PC-9 (cell line): ENCODE data around the gene PEPD. TPM values are rescaled to one million over a fixed set of nuclear protein-coding genes. Genes with fewer than 3 reads are reported as not detected.

Source experiments
- BruUV-seq: library from RNA; stranded (reverse); fragments of 400-500 nt; replicated peaks from 2 replicates; lab custom pipeline; 2021; lab: Mats Ljungman, UMichigan
- CTCF ChIA-PET: fragments of 300-600 bp; sonication (Branson Sonifier 250); formaldehyde crosslinking; loops from one replicate; lab custom pipeline; 2022; ENCODE audit warnings: antibody characterized with exemption; lab: Charles Lee
- POLR2A ChIA-PET: fragments of 300-600 bp; sonication (Branson Sonifier 250); formaldehyde crosslinking; loops from one replicate; lab custom pipeline; 2022; ENCODE audit warnings: antibody characterized with exemption; ENCODE audit not compliant: unreplicated experiment; lab: Charles Lee
- DNase-seq, 2 experiments: peaks; one replicate each; pipeline versions ENCODE4 v3.0.0 to v3.0.0-alpha.2; 2015 to 2022; ENCODE audit warnings: mixed read lengths in 1 of 2
- H2AFZ ChIP-seq: fragments of 200-600 bp; sonication (generic); 2 replicates; pipeline ENCODE4 v1.8.1; 2017; ENCODE audit warnings: antibody characterized with exemption
- H3F3A ChIP-seq: fragments of 200-600 bp; sonication (generic); 2 replicates; pipeline ENCODE4 v1.8.1; 2017; ENCODE audit warnings: antibody characterized with exemption, mild to moderate bottlenecking, low read depth; ENCODE audit not compliant: insufficient read depth
- H3K27ac ChIP-seq: fragments of 200-600 bp; sonication (generic); 2 replicates; pipeline ENCODE4 v1.6.1; 2016; ENCODE audit warnings: mixed run types
- H3K27me3 ChIP-seq: fragments of 200-600 bp; sonication (generic); 2 replicates; pipeline ENCODE4 v1.6.1; 2016; ENCODE audit warnings: low read depth, mixed run types; ENCODE audit not compliant: insufficient read depth
- H3K36me3 ChIP-seq: fragments of 200-600 bp; sonication (generic); 2 replicates; pipeline ENCODE4 v1.6.1; 2016; ENCODE audit warnings: low read depth, mixed run types
- H3K4me1 ChIP-seq: fragments of 200-600 bp; sonication (generic); replicated peaks from 2 replicates; pipeline ENCODE4 v1.6.1; 2016; ENCODE audit warnings: mixed run types; ENCODE audit not compliant: insufficient read depth
- H3K4me2 ChIP-seq: fragments of 200-600 bp; sonication (generic); 2 replicates; pipeline ENCODE4 v1.6.1; 2017; ENCODE audit warnings: mixed run types
- H3K4me3 ChIP-seq: fragments of 200-600 bp; sonication (generic); 2 replicates; pipeline ENCODE4 v1.6.1; 2016; ENCODE audit warnings: mixed run types
- H3K79me2 ChIP-seq: fragments of 200-600 bp; sonication (generic); 2 replicates; pipeline ENCODE4 v1.6.1; 2017; ENCODE audit warnings: low read depth, mixed run types
- H3K9me2 ChIP-seq: fragments of 200-600 bp; sonication (generic); 2 replicates; pipeline ENCODE4 v1.8.1; 2017; ENCODE audit warnings: mild to moderate bottlenecking; ENCODE audit not compliant: insufficient read depth
- H3K9me3 ChIP-seq: fragments of 200-600 bp; sonication (generic); 2 replicates; pipeline ENCODE4 v1.8.1; 2016; ENCODE audit warnings: low read depth; ENCODE audit not compliant: insufficient read depth
- H4K20me1 ChIP-seq: fragments of 200-600 bp; sonication (generic); 2 replicates; pipeline ENCODE4 v1.8.1; 2017; ENCODE audit not compliant: insufficient read depth
- CTCF ChIP-seq: fragments of 200-600 bp; sonication (generic); conservative IDR thresholded peaks from 2 replicates; pipeline ENCODE4 v1.6.1; 2017; ENCODE audit warnings: mixed run types, antibody characterized with exemption, mild to moderate bottlenecking, moderate library complexity
- EZH2 ChIP-seq: fragments of 200-600 bp; sonication (generic); IDR thresholded peaks from 2 replicates; pipeline ENCODE4 v1.8.0; 2017; ENCODE audit warnings: antibody characterized with exemption, low read depth
- intact Hi-C: fragments of 100-400 bp; cut with micrococcal nuclease; formaldehyde crosslinking; loops from one replicate; pipeline ENCODE4 v1.10.0; 2022; ENCODE audit not compliant: unreplicated experiment
- total RNA-seq: library from RNA; stranded (reverse); gene quantifications from 2 replicates; pipeline ENCODE4 v1.2.3, GENCODE V29; 2021

The PEPD gene
- total RNA-seq, 1 experiment from 2014 or later = 71.0 TPM

- H3K79me2 ChIP-seq = no peaks in the 10 kb centered on the region
- no peak overlapping the region for H3K4me3 ChIP-seq
- DNase-seq = no peak
- H3K9me3 ChIP-seq = no peaks in the 10 kb centered on the region
- CTCF ChIA-PET = no interaction called here
- no peak for TF ChIP-seq CTCF
- TF ChIP-seq EZH2 = no peak
- H3K27ac ChIP-seq = no peak overlapping the region
- no peak overlapping the region for H2AFZ ChIP-seq
- H3K4me1 ChIP-seq = no peaks in the 10 kb centered on the region
- no peaks in the 10 kb centered on the region for H3K27me3 ChIP-seq
- intact Hi-C loops = no loop called here
- no peaks in the 10 kb centered on the region for H3K9me2 ChIP-seq
- BruUV-seq = no TSS peak
- no peaks in the 10 kb centered on the region for H3F3A ChIP-seq
- no peaks in the 10 kb centered on the region for H3K36me3 ChIP-seq
- no peak overlapping the region for H3K4me2 ChIP-seq
- 0 out of 2 replicates have a peak, but pooled peaks cover 3% of the 10 kb centered on the region for H4K20me1 ChIP-seq
- POLR2A ChIA-PET = no interaction called here
These were observed 50.9 kb downstream of the PEPD start for GRCh38 chr19:33470686-33471085.

- BruUV-seq = no TSS peak
- Histone ChIP-seq H3K79me2 (no peaks in the 10 kb centered on the region), H3K27ac (no peak overlapping the region), H3F3A (no peaks in the 10 kb centered on the region), H3K4me3 (no peak overlapping the region), H3K4me1 (no peaks in the 10 kb centered on the region), H3K9me2 (no peaks in the 10 kb centered on the region), H3K36me3 (no peaks in the 10 kb centered on the region), H4K20me1 (0 out of 2 replicates have a peak, but pooled peaks cover 3% of the 10 kb centered on the region), H3K4me2 (no peak overlapping the region), H3K9me3 (no peaks in the 10 kb centered on the region), H2AFZ (no peak overlapping the region), H3K27me3 (no peaks in the 10 kb centered on the region)
- intact Hi-C loops = no loop called here
- TF ChIP-seq CTCF (no peak), EZH2 (no peak)
- ChIA-PET POLR2A (no interaction called here), CTCF (no interaction called here)
- no peak for DNase-seq
These were observed 51.6 kb downstream of the PEPD start for GRCh38 chr19:33470040-33470330.

- TF ChIP-seq CTCF = no peak
- TF ChIP-seq EZH2 = no peak
- no TSS peak for BruUV-seq
- no peaks in the 10 kb centered on the region for H3K9me3 ChIP-seq
- ChIA-PET CTCF (no interaction called here), POLR2A (no interaction called here)
- no peak overlapping the region for H2AFZ ChIP-seq
- H3K4me3 ChIP-seq = no peak overlapping the region
- H3F3A ChIP-seq = no peaks in the 10 kb centered on the region
- H3K27ac ChIP-seq = no peak overlapping the region
- H3K27me3 ChIP-seq = no peaks in the 10 kb centered on the region
- intact Hi-C loops = no loop called here
- no peaks in the 10 kb centered on the region for H3K79me2 ChIP-seq
- no peak overlapping the region for H3K4me2 ChIP-seq
- DNase-seq = no peak
- H3K36me3 ChIP-seq = no peaks in the 10 kb centered on the region
- no peaks in the 10 kb centered on the region for H3K9me2 ChIP-seq
- H3K4me1 ChIP-seq = no peaks in the 10 kb centered on the region
- 0 out of 2 replicates have a peak, but pooled peaks cover 3% of the 10 kb centered on the region for H4K20me1 ChIP-seq
These were observed 52.2 kb downstream of the PEPD start for GRCh38 chr19:33469171-33470039.
